Measurements from ENCODE around the gene VRK3. TPM values are rescaled to one million over a fixed set of nuclear protein-coding genes. Genes with fewer than 3 reads are reported as not detected.

Gene VRK3
- total and polyA plus RNA-seq, 5 donors: 15.6 to 27.1 (median 23.4) TPM

DNA sequence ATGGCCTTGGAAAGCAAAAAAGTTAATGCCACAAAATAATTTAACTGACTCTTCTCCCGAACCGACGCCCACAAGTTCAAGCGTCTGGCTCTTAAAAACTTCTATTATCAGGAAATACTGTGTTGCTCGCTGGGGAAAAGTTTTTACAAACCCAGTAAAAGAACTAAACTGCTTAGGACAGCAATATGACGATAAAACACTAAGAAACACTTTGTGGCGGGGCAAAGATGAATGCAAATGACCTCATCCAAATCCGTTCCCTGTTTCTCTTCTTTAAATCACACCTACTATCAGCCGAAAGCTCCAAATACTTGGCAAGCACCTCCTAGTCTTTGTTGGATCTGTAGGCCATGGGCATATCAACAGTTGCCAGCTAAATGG lies 69.1 kb downstream of the VRK3 start:
- Histone ChIP-seq H3K27me3 (ENCODE audit: control insufficient read depth, insufficient read depth) (no peaks in the 10 kb centered on the region), H3K9me3 (ENCODE audit: control insufficient read depth, low read length) (no peaks in the 10 kb centered on the region), H3K4me3 (ENCODE audit: low read length) (no peak overlapping the region), H3K27ac (ENCODE audit: low read length) (no peak overlapping the region), H3K4me1 (ENCODE audit: control insufficient read depth, insufficient read depth, low read length) (no peaks in the 10 kb centered on the region)
- DNase-seq (no peak), ATAC-seq (no peak)
- intact Hi-C loops (cut with DNase I): no loop called here
- WGBS: 40% methylated on average over 9 of the region's 9 CpGs

DNA sequence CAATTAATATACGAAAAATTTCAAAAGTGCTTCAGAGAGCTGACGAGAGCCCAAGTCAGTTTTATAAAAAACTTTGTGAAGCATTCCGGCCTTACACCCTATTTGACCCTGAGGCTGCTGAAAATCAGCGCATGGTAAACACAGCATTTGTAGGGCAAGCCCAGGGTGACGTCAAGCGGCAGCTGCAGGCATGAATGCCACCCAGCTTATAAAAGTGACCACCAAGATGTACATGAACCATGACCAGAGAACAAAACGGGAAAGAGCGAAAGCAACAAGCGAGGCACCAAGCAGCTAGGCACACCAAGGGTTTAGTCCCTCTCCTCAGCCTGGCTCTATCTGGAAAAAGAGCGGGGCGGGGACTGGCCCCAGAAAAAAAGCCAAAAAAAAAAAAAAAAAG lies 70.2 kb downstream of the VRK3 start:
- Histone ChIP-seq H3K9me3 (ENCODE audit: control insufficient read depth, low read length) (no peaks in the 10 kb centered on the region), H3K27ac (ENCODE audit: low read length) (no peak overlapping the region), H3K27me3 (ENCODE audit: control insufficient read depth, insufficient read depth) (no peaks in the 10 kb centered on the region), H3K4me3 (ENCODE audit: low read length) (no peak overlapping the region), H3K4me1 (ENCODE audit: control insufficient read depth, insufficient read depth, low read length) (no peaks in the 10 kb centered on the region)
- intact Hi-C loops (cut with DNase I): no loop called here
- WGBS: 69% methylated on average over 11 of the region's 11 CpGs
- ATAC-seq (no peak), DNase-seq (no peak)

DNA sequence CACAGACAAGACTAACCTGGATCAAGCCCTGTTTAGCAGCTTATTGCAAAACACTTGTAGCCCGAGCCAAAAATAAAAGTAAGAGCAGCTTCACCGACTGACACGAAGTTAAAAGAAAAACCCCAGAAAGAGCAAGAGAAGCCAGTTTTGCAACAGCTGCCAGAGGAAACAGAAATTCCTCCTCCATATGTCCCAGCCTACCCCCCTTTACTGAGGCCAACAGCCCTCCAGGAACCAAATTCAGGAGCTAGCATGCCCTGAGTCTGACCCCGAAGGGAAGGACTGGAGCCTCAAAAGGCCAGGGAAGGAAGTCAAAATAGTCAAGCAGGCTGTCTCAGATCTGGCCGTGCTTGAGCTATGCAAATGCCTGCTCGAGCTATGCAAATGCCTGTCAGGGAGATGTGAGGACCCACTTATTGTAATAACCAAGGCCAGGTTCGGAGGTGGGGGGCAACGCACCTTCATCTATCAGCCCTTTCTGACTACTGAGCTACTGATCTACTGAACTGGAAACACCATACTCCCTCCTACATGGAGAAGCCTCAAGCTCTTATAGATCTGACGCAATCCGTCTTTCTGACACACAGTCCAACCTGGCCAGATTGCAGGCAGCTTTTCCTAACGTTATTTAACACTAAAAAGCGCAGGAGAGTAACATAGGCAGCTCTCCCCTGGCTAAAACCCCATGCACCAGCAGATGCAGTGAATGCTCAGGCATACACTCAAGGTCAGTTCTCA lies 70.9 kb downstream of the VRK3 start:
- no peaks in the 10 kb centered on the region for H3K9me3 ChIP-seq (ENCODE audit: control insufficient read depth, low read length)
- 26% methylated on average over 12 of the region's 12 CpGs for WGBS
- no peak overlapping the region for H3K4me3 ChIP-seq (ENCODE audit: low read length)
- DNase-seq (peak in 1 of 3 donors; percentile 52), ATAC-seq (peak; percentile 29 to 51)
- no peaks in the 10 kb centered on the region for H3K27me3 ChIP-seq (ENCODE audit: control insufficient read depth, insufficient read depth)
- intact Hi-C loops (cut with DNase I): no loop called here
- no peak overlapping the region for H3K27ac ChIP-seq (ENCODE audit: low read length)
- H3K4me1 ChIP-seq (ENCODE audit: control insufficient read depth, insufficient read depth, low read length): no peaks in the 10 kb centered on the region

DNA sequence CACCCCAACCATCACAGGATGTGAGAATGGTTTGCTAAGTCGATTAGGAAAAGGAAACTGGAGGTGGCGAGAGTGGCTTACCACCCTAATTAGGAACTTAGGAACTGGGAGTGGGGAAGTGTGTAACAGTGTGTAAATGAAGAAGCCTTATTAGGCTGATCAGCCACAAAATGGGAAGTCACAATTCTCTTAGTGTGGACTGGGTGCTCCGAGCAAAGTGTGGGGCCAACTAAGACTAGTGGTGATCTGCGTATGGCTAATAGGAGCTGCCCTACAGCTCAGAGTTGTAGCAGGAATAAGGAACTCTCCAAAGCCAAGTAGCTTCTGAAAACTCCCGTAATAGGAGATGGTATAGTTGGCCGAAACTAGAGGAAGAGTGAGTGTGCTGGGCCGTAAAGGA lies 71.8 kb downstream of the VRK3 start:
- ATAC-seq (peak in 1 of 2 donors; percentile 17), DNase-seq (no peak)
- WGBS: 54% methylated on average over 7 of the region's 7 CpGs
- Histone ChIP-seq H3K9me3 (ENCODE audit: control insufficient read depth, low read length) (no peaks in the 10 kb centered on the region), H3K4me3 (ENCODE audit: low read length) (no peak overlapping the region), H3K27ac (ENCODE audit: low read length) (no peak overlapping the region), H3K27me3 (ENCODE audit: control insufficient read depth, insufficient read depth) (no peaks in the 10 kb centered on the region), H3K4me1 (ENCODE audit: control insufficient read depth, insufficient read depth, low read length) (no peaks in the 10 kb centered on the region)
- intact Hi-C loops (cut with DNase I): no loop called here

DNA sequence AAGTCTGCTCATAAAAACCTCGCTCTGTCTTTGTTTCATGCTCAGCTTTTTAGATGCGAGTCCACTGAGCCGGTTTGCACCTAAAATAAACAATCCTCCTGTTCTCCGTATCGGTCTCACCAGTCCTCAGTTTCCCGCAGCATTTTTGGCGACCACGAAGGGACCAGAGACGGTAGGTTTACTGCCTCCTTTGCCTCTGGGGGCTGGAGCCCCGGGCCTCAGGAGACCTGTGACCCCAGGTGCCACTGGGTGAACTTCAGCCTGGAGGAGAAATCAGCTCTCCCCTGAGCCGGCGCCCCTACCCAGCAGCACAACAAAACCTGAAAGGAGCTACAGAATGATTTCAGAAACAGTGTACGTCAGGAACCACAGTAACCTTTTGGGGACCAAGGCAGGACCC lies 72.3 kb downstream of the VRK3 start:
- H3K27ac ChIP-seq (ENCODE audit: low read length): no peak overlapping the region
- no peak for DNase-seq
- ATAC-seq: no peak
- H3K27me3 ChIP-seq (ENCODE audit: control insufficient read depth, insufficient read depth): no peaks in the 10 kb centered on the region
- 81% methylated on average over 13 of the region's 13 CpGs for WGBS
- no peaks in the 10 kb centered on the region for H3K9me3 ChIP-seq (ENCODE audit: control insufficient read depth, low read length)
- no peaks in the 10 kb centered on the region for H3K4me1 ChIP-seq (ENCODE audit: control insufficient read depth, insufficient read depth, low read length)
- intact Hi-C loops (cut with DNase I): no loop called here
- no peak overlapping the region for H3K4me3 ChIP-seq (ENCODE audit: low read length)

DNA sequence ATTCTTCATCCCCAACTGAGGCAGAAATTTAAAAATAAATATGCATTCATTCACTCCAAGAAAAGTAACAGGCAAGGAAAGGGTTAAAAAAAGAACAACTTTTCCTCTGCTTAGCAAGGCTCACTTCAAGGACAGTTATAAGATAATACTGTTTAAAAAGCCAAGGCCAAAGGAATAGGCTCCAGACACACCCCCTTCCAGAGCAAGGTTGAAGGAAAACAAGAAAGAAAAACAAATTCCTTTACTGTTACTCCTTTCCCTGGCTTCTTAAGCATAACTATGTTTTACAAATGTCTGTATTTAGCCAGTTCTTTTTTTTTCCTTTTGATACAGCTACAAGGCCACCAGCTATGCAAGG lies 72.7 kb downstream of the VRK3 start:
- no peak overlapping the region for H3K4me3 ChIP-seq (ENCODE audit: low read length)
- no peaks in the 10 kb centered on the region for H3K9me3 ChIP-seq (ENCODE audit: control insufficient read depth, low read length)
- H3K27me3 ChIP-seq (ENCODE audit: control insufficient read depth, insufficient read depth): no peaks in the 10 kb centered on the region
- ATAC-seq (no peak), DNase-seq (no peak)
- H3K27ac ChIP-seq (ENCODE audit: low read length): no peak overlapping the region
- no peaks in the 10 kb centered on the region for H3K4me1 ChIP-seq (ENCODE audit: control insufficient read depth, insufficient read depth, low read length)
- intact Hi-C loops (cut with DNase I): no loop called here

DNA sequence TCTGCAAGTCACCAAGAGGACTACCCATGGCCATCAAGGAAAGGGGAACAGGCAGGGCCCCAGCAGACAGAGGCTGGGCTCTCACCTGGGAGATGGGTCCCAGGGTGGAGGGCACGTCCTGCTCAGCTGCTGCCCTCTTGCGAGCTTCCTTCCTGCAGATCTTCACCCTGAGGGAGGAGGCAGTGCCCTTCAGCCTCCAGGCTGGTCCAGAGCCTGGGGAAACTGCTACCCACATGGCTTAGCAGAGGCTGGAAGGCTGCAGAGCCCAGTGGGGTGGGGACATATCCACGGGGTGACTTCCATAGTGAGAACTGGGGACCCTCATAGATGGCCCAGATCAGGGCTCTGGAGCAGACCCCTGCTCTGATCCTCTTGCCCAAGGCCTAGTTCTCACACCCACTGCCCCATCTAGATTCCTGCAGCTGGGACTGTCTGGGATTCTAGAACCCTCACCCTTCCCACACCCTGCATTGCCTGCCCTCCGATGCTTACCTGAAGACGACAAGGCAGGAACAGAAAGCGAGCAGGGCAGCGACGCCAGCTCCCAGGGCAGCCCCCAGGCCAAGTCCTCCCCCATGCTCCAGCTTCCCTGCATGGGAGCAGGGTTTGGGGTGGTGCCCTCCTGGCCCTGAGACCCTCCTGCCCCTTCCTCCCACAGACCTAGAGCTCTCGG lies 73.2 kb downstream of the VRK3 start:
- H3K4me1 ChIP-seq (ENCODE audit: control insufficient read depth, insufficient read depth, low read length): no peaks in the 10 kb centered on the region
- no peak for DNase-seq
- H3K27me3 ChIP-seq (ENCODE audit: control insufficient read depth, insufficient read depth): no peaks in the 10 kb centered on the region
- no peak overlapping the region for H3K27ac ChIP-seq (ENCODE audit: low read length)
- no peak for ATAC-seq
- 77% methylated on average over 9 of the region's 9 CpGs for WGBS
- H3K4me3 ChIP-seq (ENCODE audit: low read length): no peak overlapping the region
- intact Hi-C loops (cut with DNase I): no loop called here
- no peaks in the 10 kb centered on the region for H3K9me3 ChIP-seq (ENCODE audit: control insufficient read depth, low read length)

DNA sequence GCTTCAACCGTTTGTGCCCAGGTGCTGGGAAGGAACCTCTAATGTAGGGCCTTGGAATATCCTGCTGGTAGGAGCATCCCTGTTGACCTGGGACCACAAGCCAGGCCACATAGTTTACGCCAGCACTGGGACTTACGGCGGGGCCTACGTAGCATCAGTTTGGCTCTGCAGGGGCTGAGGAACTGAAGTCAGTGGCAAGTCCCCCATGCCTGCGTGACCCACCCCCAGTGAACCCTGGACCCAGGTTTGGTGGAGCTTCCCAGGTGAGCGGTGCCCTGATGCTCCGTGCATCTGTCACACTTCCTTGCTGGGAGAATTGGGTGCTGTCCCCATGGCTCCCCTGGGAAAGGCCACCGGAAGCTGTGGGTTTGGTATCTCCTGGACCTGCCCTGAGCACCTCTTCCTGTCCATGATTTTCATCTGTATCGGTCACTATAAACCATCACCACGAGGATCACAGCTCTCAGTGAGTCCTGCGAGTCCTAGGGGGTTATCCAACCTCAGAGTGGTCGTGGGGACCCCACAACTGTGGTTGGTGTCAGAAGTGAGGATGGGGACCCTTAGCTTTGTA lies 74.1 kb downstream of the VRK3 start:
- Histone ChIP-seq H3K27me3 (ENCODE audit: control insufficient read depth, insufficient read depth) (no peaks in the 10 kb centered on the region), H3K4me3 (ENCODE audit: low read length) (no peak overlapping the region), H3K4me1 (ENCODE audit: control insufficient read depth, insufficient read depth, low read length) (no peaks in the 10 kb centered on the region), H3K9me3 (ENCODE audit: control insufficient read depth, low read length) (no peaks in the 10 kb centered on the region), H3K27ac (ENCODE audit: low read length) (no peak overlapping the region)
- DNase-seq: no peak
- WGBS: 84% methylated on average over 13 of the region's 13 CpGs
- intact Hi-C loops (cut with DNase I): no loop called here
- ATAC-seq: no peak

DNA sequence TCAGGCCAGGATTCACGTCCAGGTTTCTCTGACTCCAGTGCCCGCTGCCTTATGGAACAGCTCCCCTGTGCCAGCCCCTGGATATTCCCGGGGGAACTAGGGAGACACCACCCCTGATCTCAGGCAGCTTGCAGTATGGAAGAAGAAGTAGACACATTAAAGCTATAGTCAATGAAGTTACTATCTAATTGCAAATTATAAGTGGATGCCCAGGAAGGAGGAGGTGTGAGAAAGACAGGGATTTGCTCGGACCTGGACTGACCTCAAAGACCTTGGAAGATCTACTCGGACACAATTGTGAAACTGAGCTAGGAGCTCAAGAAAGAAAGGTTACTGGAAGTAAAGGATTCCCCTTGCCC lies 74.6 kb downstream of the VRK3 start:
- Histone ChIP-seq H3K27me3 (ENCODE audit: control insufficient read depth, insufficient read depth) (no peaks in the 10 kb centered on the region), H3K4me1 (ENCODE audit: control insufficient read depth, insufficient read depth, low read length) (no peaks in the 10 kb centered on the region), H3K4me3 (ENCODE audit: low read length) (no peak overlapping the region), H3K27ac (ENCODE audit: low read length) (no peak overlapping the region), H3K9me3 (ENCODE audit: control insufficient read depth, low read length) (no peaks in the 10 kb centered on the region)
- intact Hi-C loops (cut with DNase I): no loop called here
- no peak for DNase-seq
- no peak for ATAC-seq
- WGBS: 85% methylated on average over 5 of the region's 5 CpGs

DNA sequence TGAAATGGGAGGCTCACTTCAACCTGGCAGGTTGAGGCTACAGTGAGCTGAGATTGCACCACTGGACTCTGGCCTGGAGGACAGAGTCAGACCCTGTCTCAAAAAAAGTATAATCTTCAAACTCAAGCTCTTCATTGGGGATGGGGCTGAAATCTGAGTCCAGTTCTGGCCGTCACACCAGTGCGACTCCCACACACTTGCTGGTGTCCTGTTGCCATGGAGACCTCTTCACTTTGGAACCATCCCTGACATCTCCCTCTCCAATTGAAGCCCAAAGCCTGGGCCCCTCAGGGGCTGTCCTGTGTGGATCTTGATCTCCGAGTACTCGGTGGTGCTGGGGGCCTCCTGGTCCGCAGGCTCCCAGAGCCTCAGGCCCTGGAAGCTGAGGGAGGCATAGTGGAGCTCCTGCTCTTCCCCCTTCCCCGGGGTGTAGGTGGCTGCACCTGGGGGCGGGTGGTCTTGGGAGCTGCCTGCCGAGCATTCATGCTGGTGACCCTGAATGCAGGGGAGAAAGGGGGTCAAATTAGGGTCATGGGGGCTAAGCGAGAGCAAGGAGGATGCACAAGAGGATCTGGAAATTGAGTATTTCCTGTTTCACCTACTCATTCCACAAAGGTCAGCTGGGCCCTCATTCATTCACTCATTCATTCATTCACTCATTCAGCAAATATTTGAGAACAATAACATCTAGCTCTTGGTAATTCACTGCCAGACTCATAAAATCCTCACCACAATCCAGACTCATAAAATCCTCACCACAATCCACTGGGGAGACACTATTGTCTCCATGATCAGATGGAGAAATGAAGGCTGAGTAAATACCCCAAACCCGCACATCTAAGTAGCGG lies 75.2 kb downstream of the VRK3 start:
- WGBS: 71% methylated on average over 11 of the region's 11 CpGs
- no peak overlapping the region for H3K4me3 ChIP-seq (ENCODE audit: low read length)
- no peaks in the 10 kb centered on the region for H3K4me1 ChIP-seq (ENCODE audit: control insufficient read depth, insufficient read depth, low read length)
- no peak for DNase-seq
- H3K27ac ChIP-seq (ENCODE audit: low read length): no peak overlapping the region
- H3K9me3 ChIP-seq (ENCODE audit: control insufficient read depth, low read length): no peaks in the 10 kb centered on the region
- no peaks in the 10 kb centered on the region for H3K27me3 ChIP-seq (ENCODE audit: control insufficient read depth, insufficient read depth)
- ATAC-seq: no peak
- intact Hi-C loops (cut with DNase I): no loop called here

DNA sequence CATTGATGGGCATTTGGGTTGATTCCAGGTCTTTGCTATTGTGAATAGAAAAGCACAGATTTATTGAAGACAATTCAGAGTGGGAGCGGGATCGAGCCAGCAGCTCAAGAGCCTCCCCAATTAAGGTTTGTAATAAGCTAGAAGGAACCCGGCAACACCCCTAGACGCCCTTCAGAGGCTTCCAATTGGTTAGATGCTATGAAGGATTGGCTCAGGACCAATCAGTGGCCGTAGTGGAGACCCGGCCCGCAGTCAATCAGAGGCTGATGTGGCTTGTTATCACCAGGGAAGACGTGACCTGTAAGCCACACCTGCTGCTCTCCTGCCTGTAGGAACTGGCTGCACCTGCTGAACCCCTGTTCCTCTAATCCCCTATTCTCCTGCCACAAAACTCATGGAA lies 78.8 kb downstream of the VRK3 start:
- WGBS: 84% methylated on average over 8 of the region's 8 CpGs
- no peak for ATAC-seq
- H3K4me3 ChIP-seq (ENCODE audit: low read length): no peak overlapping the region

More for the DNA sequence above, 78.8 kb downstream of the VRK3 start:
- intact Hi-C loops (cut with DNase I): no loop called here
- no peak overlapping the region for H3K27ac ChIP-seq (ENCODE audit: low read length)
- no peak for DNase-seq
- no peaks in the 10 kb centered on the region for H3K27me3 ChIP-seq (ENCODE audit: control insufficient read depth, insufficient read depth)
- no peaks in the 10 kb centered on the region for H3K9me3 ChIP-seq (ENCODE audit: control insufficient read depth, low read length)
- no peaks in the 10 kb centered on the region for H3K4me1 ChIP-seq (ENCODE audit: control insufficient read depth, insufficient read depth, low read length)
